Renal cortex interstitium (tissue), 15 donors: ENCODE data around the gene LCE1A. TPM values are rescaled to one million over a fixed set of nuclear protein-coding genes. Genes with fewer than 3 reads are reported as not detected.

Experiments
- DNase-seq, 11 donors: peaks; one replicate each; pipeline ENCODE4 v3.0.0-alpha.2; 2013; ENCODE audit warnings: low read depth in 9 of 11, low spot score in 4 of 11; ENCODE audit errors: extremely low read depth in 1 of 11
- long read RNA-seq, 16 experiments: transcript quantifications; one replicate each; lab custom pipeline, GENCODE V29; 2026
- polyA plus RNA-seq, 3 donors: library from polyadenylated mRNA; unstranded; fragments of 120-200 nt; gene quantifications; one replicate each; pipeline ENCODE4 v1.2.1, GENCODE V29; 2013; ENCODE audit not compliant: insufficient read length in 3 of 3

LCE1A gene, protein sequence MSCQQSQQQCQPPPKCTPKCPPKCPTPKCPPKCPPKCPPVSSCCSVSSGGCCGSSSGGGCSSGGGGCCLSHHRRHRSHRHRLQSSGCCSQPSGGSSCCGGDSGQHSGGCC
- not detected for polyA plus RNA-seq
- long read RNA-seq, donor 1 = 0 reads
- long read RNA-seq, donor 2 = 0 reads
- long read RNA-seq, donor 3 = 0 reads
- long read RNA-seq, donor 4 = 0 reads
- long read RNA-seq, donor 5 = 0 reads
- long read RNA-seq, donor 6 = 0 reads
- long read RNA-seq, donor 7 = 0 reads
- long read RNA-seq, donor 8 = 0 reads
- long read RNA-seq, donor 9 = 0 reads
- long read RNA-seq, donor 10 = 0 reads
- long read RNA-seq, donor 11 = 0 reads
- long read RNA-seq, donor 12 = 0 reads
- long read RNA-seq, donor 13 = 0 reads
- long read RNA-seq, donor 14 = 0 reads
- long read RNA-seq, donor 15 = 0 reads
- long read RNA-seq, donor 16 = 0 reads

- DNase-seq = no peak
Observed at GRCh38 chr1:152827173-152827572, at the start of gene LCE1A. Gene LCE1A (plus strand): TSS chr1:152827473. CDS start chr1:152827473, 0 bp downstream.

DNA sequence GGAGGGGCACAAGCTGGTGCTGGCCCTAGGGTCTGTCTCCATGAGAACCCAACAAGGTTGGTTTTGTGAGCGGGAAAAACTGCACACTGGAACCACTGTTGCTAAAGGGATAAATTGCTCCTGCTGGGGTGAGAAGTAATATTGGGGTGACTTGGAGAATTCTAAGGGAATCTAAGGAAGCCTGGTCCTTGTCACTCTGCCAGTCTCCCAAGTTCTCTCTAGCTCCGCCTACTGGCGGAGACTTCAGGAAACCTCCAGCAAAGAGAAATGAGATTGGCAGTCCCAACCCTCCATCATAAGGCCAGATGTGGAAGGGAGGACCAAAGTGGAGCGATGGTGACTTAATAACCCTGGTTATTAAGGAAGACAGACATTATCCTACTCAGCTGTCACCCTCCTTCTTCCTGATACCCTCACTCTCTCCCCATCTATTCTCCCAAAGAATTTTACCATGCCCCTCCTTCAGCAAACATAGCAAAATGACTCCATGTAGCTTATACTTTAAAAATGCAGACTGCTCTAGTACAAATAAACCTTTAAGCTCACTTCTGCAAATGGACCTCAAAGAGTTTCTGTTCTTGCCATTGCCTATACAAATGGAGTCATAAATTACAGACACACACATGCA lies 49.6 kb upstream of the LCE1A start:
- no peak for DNase-seq

DNA sequence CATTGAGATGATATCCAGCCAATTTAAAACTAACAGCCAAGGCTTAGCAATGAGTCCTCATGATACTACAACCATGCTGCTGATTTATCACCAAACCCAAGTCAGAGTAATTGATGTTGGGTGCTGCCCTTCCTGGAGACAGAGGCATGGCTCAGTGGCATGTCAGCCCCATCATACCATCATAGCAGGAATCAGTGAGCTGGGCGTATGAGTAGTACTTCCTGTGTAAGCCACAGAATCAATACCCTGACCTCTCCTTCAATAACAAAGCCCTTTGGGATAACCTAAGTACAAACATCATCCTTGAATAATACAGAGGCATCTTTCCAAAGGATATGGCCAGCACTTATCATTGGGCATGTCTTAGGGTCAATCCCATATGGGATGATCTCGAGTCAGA lies 44.2 kb upstream of the LCE1A start:
- DNase-seq = no peak

DNA sequence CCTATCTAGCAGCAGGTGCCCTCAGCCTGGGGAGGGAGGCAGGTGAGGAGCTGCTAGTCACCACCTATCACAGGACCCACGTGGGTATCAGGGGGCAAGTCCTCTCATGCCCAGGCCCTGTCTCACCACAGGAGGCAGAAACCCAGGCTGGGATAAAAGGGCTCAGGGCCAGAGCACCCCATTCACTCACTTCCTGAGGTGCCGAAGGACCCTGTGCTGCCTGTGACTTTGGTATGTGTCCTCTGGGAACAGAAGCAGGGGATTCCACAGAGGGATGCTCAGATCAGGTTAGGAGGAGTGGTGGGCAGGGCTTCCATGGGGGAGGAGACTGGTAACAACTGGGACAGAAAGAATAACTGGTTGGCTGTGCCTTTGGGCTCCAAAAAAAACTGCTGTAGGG lies 41.2 kb upstream of the LCE1A start, which contains the start of gene LCE1E:
LCE1E (plus strand) TSS at position 181 of the 400 bp plus-strand sequence. CDS start 1,043 bp downstream, outside the sequence.
- DNase-seq = no peak

DNA sequence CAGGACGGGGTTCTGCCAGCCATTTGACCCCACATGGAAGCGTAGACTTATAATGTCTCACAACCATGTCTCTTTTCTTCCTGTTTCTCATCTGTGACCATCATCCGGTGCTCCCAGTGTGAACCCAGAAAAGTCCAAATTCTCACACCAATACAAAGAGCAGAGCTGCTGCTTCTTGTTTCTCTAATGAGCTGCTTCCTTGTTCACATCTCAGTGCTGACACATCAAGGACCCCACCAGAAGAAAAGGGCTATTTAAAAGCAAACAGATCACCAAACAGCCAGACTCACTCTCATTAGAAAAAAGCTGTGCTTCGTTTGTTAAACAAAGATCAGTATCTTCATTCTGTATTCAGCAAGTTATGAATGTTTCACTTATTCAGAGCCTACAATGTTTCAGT lies 31.6 kb upstream of the LCE1A start:
- DNase-seq = no peak

- no peak for DNase-seq
Observed at GRCh38 chr1:152796421-152796820, 30.9 kb upstream of the LCE1A start, which contains the start of gene LCE1D. Gene LCE1D (plus strand): TSS chr1:152796721. CDS start chr1:152797795, 1,074 bp downstream.

DNA sequence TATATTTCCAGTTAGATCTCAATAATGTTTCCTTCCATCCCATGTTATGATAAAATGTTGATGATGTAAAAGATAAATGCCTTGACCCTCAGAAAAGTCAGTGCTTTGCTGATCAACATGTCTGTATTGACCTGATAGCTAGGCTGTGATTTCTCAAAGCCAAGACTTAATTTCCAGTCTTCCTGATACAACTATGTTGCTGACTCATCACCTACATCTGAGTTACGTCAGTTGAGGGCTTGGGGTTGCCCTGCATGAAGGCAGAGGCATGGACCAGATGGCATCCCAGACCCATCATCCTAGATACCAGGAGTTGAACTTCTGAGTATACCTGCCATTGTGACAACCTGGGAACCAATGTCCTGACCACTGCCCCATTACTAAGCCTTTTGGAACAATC lies 25.9 kb upstream of the LCE1A start:
- DNase-seq = no peak

GRCh38 chr1:152806576-152806975 lies 20.7 kb upstream of the LCE1A start, which contains the start of gene LCE1C:
Gene LCE1C (minus strand): TSS chr1:152806651. CDS start chr1:152805478, 1,173 bp downstream.
- DNase-seq = no peak

DNA sequence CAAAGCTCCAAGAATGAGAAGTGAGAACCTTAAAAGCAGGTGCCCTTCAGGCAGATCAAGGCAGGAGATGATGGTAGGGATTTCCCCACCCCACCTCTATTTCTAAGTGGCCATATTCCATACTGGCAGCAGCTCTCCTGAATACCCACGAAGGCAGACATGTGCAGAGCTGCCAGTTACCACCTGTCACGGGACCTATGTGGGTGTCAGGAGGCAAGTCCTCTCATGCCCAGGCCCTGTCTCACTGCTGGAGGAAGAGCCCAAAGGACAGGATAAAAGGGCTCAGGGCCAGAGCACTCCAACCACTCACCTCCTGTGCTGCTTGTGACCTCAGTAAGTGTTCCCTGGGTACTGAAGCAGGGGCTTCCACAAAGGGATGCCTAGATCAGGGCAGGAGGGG lies 16.2 kb upstream of the LCE1A start:
- no peak for DNase-seq

GRCh38 chr1:152811671-152812070 lies 15.6 kb upstream of the LCE1A start, which contains the start of gene LCE1B:
Gene LCE1B (plus strand): TSS chr1:152811971. CDS start chr1:152812447, 476 bp downstream.
- DNase-seq = no peak

DNA sequence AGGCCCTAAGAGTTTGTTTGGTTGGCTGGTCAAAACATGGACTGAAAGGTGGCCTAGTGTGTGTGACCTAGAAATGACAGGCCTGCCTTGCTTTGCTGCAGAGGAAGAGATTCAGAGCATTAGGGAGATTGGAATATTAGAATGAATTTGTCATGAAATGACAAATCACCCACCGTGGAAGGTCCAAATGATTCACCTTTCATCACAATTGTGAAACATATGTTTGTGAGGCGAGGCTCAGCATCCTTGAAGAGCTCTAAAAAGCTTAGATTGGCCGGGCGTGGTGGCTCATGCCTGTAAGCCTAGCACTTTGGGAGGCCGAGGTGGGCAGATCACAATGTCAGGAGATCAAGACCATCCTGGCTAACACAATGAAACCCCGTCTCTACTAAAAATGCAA lies 10.0 kb upstream of the LCE1A start:
- no peak for DNase-seq

DNA sequence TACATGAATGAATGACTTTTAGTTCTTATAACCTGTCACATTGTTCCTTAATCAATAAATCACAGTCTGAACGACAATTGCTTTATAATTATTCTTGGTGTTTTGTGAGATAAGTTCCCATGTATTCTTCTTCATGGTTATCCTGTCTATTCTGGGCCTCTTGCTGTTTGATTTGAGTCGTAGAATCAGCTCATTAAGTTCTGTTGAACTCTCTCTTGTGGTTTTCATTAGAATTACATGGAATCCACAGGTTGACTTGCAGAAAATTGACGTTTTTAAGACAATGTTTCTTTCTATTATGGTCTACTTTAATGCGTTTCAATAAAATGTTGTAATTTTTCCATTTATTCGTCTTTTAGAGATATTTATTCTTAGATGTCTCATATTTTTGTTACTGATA lies 4.0 kb upstream of the LCE1A start:
- no peak for DNase-seq

DNA sequence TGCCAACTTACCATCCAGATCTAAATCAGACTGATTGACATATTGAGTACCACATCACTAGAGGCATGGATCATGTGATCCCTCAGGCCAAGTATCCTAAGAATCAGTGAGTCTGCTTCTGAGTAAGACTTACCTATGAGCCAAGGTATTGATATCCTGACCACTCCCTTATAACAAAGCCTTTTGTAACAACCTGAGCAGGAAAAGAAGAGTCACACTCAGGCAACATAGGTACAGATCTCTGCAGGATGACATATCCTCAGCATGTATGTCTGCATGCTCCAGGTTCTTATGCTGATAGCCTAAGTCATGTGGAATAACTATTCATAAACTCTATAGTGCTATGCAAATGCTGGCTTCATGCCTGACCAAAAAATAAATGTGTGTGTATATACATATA lies 2.3 kb upstream of the LCE1A start:
- no peak for DNase-seq

DNA sequence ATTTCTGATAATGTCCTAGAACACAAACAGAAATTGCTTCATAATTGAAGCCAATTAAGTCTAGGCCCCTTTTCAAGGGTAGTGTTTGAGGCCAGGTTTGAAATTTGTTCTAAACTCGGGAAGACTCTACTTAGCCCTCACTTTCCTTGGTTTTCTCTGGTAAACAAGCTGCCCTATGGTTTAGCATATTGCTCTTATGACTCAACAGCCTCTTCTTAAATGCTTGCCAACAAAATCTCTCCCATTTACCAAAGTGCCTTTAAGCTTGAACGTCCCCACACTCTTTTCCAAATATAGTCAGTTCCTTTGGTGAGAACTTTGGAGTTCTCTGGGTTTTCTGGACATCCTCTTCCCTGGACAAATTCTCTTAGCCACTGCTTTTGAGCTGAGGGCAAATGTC lies 9.6 kb downstream of the LCE1A start:
- DNase-seq = no peak

DNA sequence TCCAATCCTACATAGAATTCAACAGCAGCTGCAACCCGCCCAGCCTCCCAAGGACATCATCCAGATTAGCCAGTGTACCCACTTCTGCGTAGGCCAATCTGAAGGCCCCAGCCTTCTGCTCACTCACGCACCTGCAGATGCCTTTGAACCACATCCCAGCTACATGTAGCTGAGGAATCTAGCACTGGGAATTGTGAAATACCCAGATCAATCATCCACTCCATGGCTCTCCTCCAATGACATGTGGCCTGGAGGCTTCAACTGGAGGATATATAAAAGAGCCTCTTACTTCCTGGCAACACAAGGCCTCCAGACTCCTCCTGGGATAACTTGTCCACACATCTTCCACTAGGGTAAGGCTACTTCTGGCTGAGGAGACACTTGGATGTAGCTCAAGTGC lies 15.3 kb downstream of the LCE1A start, which contains the start of gene LCE6A:
LCE6A (plus strand) TSS at position 301 of the 400 bp plus-strand sequence. CDS start 665 bp downstream, outside the sequence.
- no peak for DNase-seq

- DNase-seq = no peak
Observed at GRCh38 chr1:152855661-152856060, 28.4 kb downstream of the LCE1A start.

- no peak for DNase-seq
Observed at GRCh38 chr1:152858062-152858461, 30.8 kb downstream of the LCE1A start.

GRCh38 chr1:152859696-152860095 lies 32.4 kb downstream of the LCE1A start, which contains the start of gene LCE7A:
Gene LCE7A (plus strand): TSS chr1:152859996. CDS start chr1:152860698, 702 bp downstream.
- DNase-seq = no peak

DNA sequence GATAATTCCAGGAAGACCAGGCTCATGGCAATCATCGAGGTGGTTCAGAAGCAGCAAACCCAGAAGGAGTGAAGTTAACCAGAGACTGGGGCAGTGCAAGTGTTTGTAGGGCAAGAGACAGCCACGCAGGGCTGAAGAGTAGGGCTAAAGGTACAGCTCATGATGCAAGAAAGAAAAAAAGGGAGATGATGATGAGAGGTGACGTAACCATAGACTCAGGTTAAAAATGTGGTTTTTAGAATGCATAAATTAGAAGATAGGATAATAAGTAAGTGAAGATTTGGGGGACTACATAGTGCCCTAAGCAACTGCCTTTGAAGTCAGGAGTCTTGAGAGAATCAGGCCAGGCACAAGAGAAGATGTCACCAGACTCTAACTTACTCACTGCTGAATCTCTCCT lies 32.9 kb downstream of the LCE1A start:
- DNase-seq = no peak

- no peak for DNase-seq
Observed at GRCh38 chr1:152861374-152861773, 34.1 kb downstream of the LCE1A start.
